HL-60 (cell line): Measurements from ENCODE around the gene KIF2C.
"Not testable (repeated sequence)": the region's sequence is repeated elsewhere in the genome, so short reads cannot be mapped to it uniquely, and the experiment has no call there.

Experiments used
- DNase-seq, 2 experiments: peaks; one replicate each; pipeline ENCODE4 v3.0.0-alpha.2; 2010 to 2020; ENCODE audit warnings: low read depth in 1 of 2, low spot score in 1 of 2
- H3K27ac ChIP-seq: fragments of 250-450 bp; sonication (Bioruptor Pico); replicated peaks from 2 replicates; pipeline ENCODE4 v1.5.1; 2020; ENCODE audit warnings: mild to moderate bottlenecking, moderate library complexity
- H3K27me3 ChIP-seq: fragments of 250-450 bp; sonication (Bioruptor Pico); 2 replicates; pipeline ENCODE4 v1.5.1; 2021; ENCODE audit warnings: mild to moderate bottlenecking, moderate library complexity; ENCODE audit not compliant: insufficient read depth, poor library complexity, severe bottlenecking
- H3K4me3 ChIP-seq: replicated peaks from 2 replicates; pipeline ENCODE4 v1.5.1; 2011; ENCODE audit warnings: mild to moderate bottlenecking, control low read depth, low read length; ENCODE audit not compliant: insufficient read depth
- CTCF ChIP-seq: IDR thresholded peaks from one replicate; pipeline ENCODE4 v1.5.1; 2011; ENCODE audit warnings: low read length, control low read depth, inconsistent platforms; ENCODE audit not compliant: insufficient read depth
- GABPA ChIP-seq: IDR thresholded peaks from 2 replicates; pipeline ENCODE4 v1.6.1; 2012; ENCODE audit warnings: low read depth
- POLR2AphosphoS5 ChIP-seq: IDR thresholded peaks from 2 replicates; pipeline ENCODE4 v1.6.1; 2012; ENCODE audit warnings: low read depth
- REST ChIP-seq: IDR thresholded peaks from 2 replicates; pipeline ENCODE4 v1.6.1; 2012; ENCODE audit warnings: low read depth; ENCODE audit not compliant: insufficient replicate concordance
- SPI1 ChIP-seq: IDR thresholded peaks from 2 replicates; pipeline ENCODE4 v1.6.1; 2012; ENCODE audit warnings: low read depth, mild to moderate bottlenecking, borderline replicate concordance

KIF2C gene

GRCh38 chr1:44810101-44810761 lies 70.6 kb downstream of the KIF2C start:
- H3K4me3 ChIP-seq = no peak overlapping the region
- peak in 1 of 2 experiments; percentile 75 for DNase-seq
- no peak for TF ChIP-seq REST
- TF ChIP-seq GABPA = no peak
- no peak for TF ChIP-seq SPI1
- TF ChIP-seq POLR2AphosphoS5 = no peak
- no peak for TF ChIP-seq CTCF
- H3K27me3 ChIP-seq = no peaks in the 10 kb centered on the region
- H3K27ac ChIP-seq = peak overlapping the region; percentile 100

- not testable (repeated sequence) for DNase-seq, H3K27me3 ChIP-seq, H3K4me3 ChIP-seq
- peak overlapping the region; percentile 100 for H3K27ac ChIP-seq
Observed at GRCh38 chr1:44810762-44811105, 71.1 kb downstream of the KIF2C start.

GRCh38 chr1:44811234-44811633 lies 71.6 kb downstream of the KIF2C start:
- Histone ChIP-seq H3K4me3 (no peak overlapping the region), H3K27me3 (no peaks in the 10 kb centered on the region), H3K27ac (no peak overlapping the region)
- TF ChIP-seq POLR2AphosphoS5 (no peak), REST (no peak), GABPA (no peak), SPI1 (no peak), CTCF (no peak)
- DNase-seq = no peak

GRCh38 chr1:44812822-44813543 lies 73.3 kb downstream of the KIF2C start:
- no peak for TF ChIP-seq POLR2AphosphoS5
- TF ChIP-seq REST = no peak
- no peak for TF ChIP-seq SPI1
- no peak for TF ChIP-seq GABPA
- TF ChIP-seq CTCF = no peak
- no peak for DNase-seq

GRCh38 chr1:44815926-44816325 lies 76.3 kb downstream of the KIF2C start:
- DNase-seq, H3K4me3 ChIP-seq, H3K27me3 ChIP-seq, H3K27ac ChIP-seq: not testable (repeated sequence)

More at GRCh38 chr1:44812822-44813543, 73.3 kb downstream of the KIF2C start:
- Histone ChIP-seq H3K4me3 (peak overlapping the region; percentile 48), H3K27me3 (no peaks in the 10 kb centered on the region), H3K27ac (no peak overlapping the region; the same call in 1 of the 2 replicates)
